GM23248 (cell line): ENCODE results near the gene BCL7A. TPM values are rescaled to one million over a fixed set of nuclear protein-coding genes. Genes with fewer than 3 reads are reported as not detected.

ENCODE experiments used
- DNase-seq: peaks from one replicate; pipeline ENCODE4 v3.0.0-alpha.2; 2015
- H2AFZ ChIP-seq: fragments of 200-600 bp; sonication (generic); 2 replicates; pipeline ENCODE4 v1.6.1; 2016; ENCODE audit warnings: antibody characterized with exemption
- H3F3A ChIP-seq: fragments of 200-600 bp; sonication (generic); 2 replicates; pipeline ENCODE4 v1.6.1; 2016; ENCODE audit warnings: mild to moderate bottlenecking, antibody characterized with exemption, mixed run types; ENCODE audit not compliant: insufficient read depth
- H3K27ac ChIP-seq: fragments of 200-600 bp; sonication (generic); 2 replicates; pipeline ENCODE4 v1.5.1; 2016; ENCODE audit warnings: mild to moderate bottlenecking
- H3K27me3 ChIP-seq: fragments of 200-600 bp; sonication (generic); replicated peaks from 2 replicates; pipeline ENCODE4 v1.6.1; 2016; ENCODE audit warnings: mild to moderate bottlenecking; ENCODE audit not compliant: insufficient read depth
- H3K36me3 ChIP-seq: fragments of 200-600 bp; sonication (generic); 2 replicates; pipeline ENCODE4 v1.6.1; 2016; ENCODE audit warnings: low read depth, mild to moderate bottlenecking
- H3K4me1 ChIP-seq: fragments of 200-600 bp; sonication (generic); 2 replicates; pipeline ENCODE4 v1.6.1; 2016; ENCODE audit warnings: mild to moderate bottlenecking; ENCODE audit not compliant: insufficient read depth
- H3K4me2 ChIP-seq: fragments of 200-600 bp; sonication (generic); one replicate; pipeline ENCODE4 v1.6.1; 2016; ENCODE audit warnings: mild to moderate bottlenecking; ENCODE audit not compliant: unreplicated experiment
- H3K4me3 ChIP-seq: fragments of 200-600 bp; sonication (generic); 2 replicates; pipeline ENCODE4 v1.5.1; 2016; ENCODE audit warnings: mild to moderate bottlenecking
- H3K79me2 ChIP-seq: fragments of 200-600 bp; sonication (generic); 2 replicates; pipeline ENCODE4 v1.6.1; 2016; ENCODE audit warnings: mild to moderate bottlenecking; ENCODE audit not compliant: insufficient read depth
- H3K9ac ChIP-seq: fragments of 200-600 bp; sonication (generic); 2 replicates; pipeline ENCODE4 v1.6.1; 2016; ENCODE audit warnings: mild to moderate bottlenecking
- H3K9me2 ChIP-seq: fragments of 200-600 bp; sonication (generic); 2 replicates; pipeline ENCODE4 v1.6.1; 2016; ENCODE audit warnings: mixed run types, mild to moderate bottlenecking, moderate library complexity; ENCODE audit not compliant: insufficient read depth
- H3K9me3 ChIP-seq: fragments of 200-600 bp; sonication (generic); one replicate; pipeline ENCODE4 v1.6.1; 2017; ENCODE audit warnings: low read depth
- H4K20me1 ChIP-seq: fragments of 200-600 bp; sonication (generic); 2 replicates; pipeline ENCODE4 v1.6.0; 2016; ENCODE audit not compliant: insufficient read depth
- EZH2 ChIP-seq: fragments of 200-600 bp; sonication (generic); IDR thresholded peaks from 2 replicates; pipeline ENCODE4 v1.6.1; 2018; ENCODE audit warnings: antibody characterized with exemption, mild to moderate bottlenecking; ENCODE audit not compliant: insufficient read depth, poor library complexity, severe bottlenecking
- EZH2phosphoT487 ChIP-seq: fragments of 200-600 bp; sonication (generic); IDR thresholded peaks from 2 replicates; pipeline ENCODE4 v1.6.1; 2018; ENCODE audit warnings: antibody characterized with exemption, moderate library complexity, mild to moderate bottlenecking, low read depth; ENCODE audit not compliant: insufficient read depth
- WGBS, 2 experiments: methylation state at CpG; one replicate each; pipeline ENCODE4 v1.1.6; 2015 to 2017; ENCODE audit warnings: low lambda C conversion rate in 2 of 2, low coverage in 1 of 2; ENCODE audit errors: missing lambda C conversion rate in 2 of 2; 5-methylcytosine and 5-hydroxymethylcytosine counted together
- in situ Hi-C: fragments of 300-500 bp; cut with MboI; formaldehyde crosslinking; loops from 2 replicates; pipeline ENCODE4 v1.15.0; 2020
- polyA plus RNA-seq: library from polyadenylated mRNA; unstranded; fragments of >200 nt; fragmentation: Nextera tagmentation; extraction: Ambion mirVana; gene quantifications from 2 replicates; pipeline ENCODE4 v1.2.1, GENCODE V29; 2016
- total RNA-seq: library from RNA; depleted of rRNA; stranded (reverse); fragments of >200 nt; shearing (Covaris generic); gene quantifications from 2 replicates; pipeline ENCODE4 v1.2.3, GENCODE V29; 2014

The BCL7A gene
- total and polyA plus RNA-seq, 2 experiments from 2014 or later: 2.7 to 4.2 TPM

DNA sequence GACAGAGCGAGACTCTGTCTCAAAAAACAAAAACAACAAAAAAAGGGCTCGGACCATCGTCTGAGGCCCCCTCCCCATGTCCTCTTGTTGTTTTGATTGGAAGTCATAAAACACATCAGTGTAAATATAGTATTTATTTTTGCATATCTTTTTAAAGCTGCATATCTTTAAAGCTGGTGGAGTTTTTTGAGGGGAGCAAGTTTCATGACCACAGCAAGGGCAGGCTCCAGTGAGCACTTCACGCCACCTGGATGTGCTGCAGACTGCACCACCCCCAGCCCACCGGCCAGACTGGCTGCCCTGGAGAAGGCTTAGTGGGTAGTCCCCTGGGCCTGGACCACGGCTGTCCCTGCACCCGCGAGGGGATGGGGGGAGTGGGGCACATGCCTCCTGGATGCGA, 11.9 kb upstream of the BCL7A start:
- in situ Hi-C loops: no loop called here
- 67 to 87% methylated on average over 6 to 9 of the region's 9 CpGs for WGBS, 2 experiments
- no peak for DNase-seq

DNA sequence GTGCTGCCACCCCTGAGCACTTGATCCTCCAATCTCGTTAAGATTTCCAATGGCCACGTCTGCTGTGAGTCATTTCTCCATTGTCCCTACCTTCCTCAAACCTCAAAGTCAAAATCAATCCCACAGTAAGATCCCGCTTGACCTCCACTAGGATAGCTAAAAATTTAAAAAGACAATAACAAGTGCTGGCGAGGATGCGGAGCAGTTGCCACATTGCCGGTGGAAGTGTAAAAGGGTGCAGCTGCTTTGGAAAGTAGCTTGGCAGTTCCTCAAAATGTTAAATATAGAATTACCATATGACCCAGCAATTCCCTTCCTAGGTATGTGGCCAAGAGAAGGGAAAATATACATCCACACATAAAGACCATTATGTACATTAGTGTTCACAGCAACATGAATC, 9.5 kb upstream of the BCL7A start:
- Histone ChIP-seq H3K79me2 (no peaks in the 10 kb centered on the region), H3K9me2 (no peaks in the 10 kb centered on the region), H3K27ac (no peak overlapping the region), H3K4me3 (no peak overlapping the region), H3K9ac (no peak overlapping the region), H3K9me3 (no peaks in the 10 kb centered on the region), H2AFZ (no peak overlapping the region), H3K4me1 (no peaks in the 10 kb centered on the region), H3F3A (no peaks in the 10 kb centered on the region), H3K27me3 (no peaks in the 10 kb centered on the region), H3K36me3 (no peaks in the 10 kb centered on the region), H3K4me2 (no peak overlapping the region), H4K20me1 (no peaks in the 10 kb centered on the region)
- 93 to 95% methylated on average over 6 of the region's 6 CpGs for WGBS, 2 experiments
- no peak for DNase-seq
- TF ChIP-seq EZH2phosphoT487: no peak
- TF ChIP-seq EZH2: no peak
- in situ Hi-C loops: no loop called here

More for the DNA sequence above, 11.9 kb upstream of the BCL7A start:
- no peak overlapping the region for H3K4me3 ChIP-seq
- no peaks in the 10 kb centered on the region for H3K36me3 ChIP-seq
- no peaks in the 10 kb centered on the region for H3F3A ChIP-seq
- TF ChIP-seq EZH2phosphoT487: no peak
- no peak for TF ChIP-seq EZH2
- H3K79me2 ChIP-seq: no peaks in the 10 kb centered on the region
- no peak overlapping the region for H3K4me2 ChIP-seq
- H3K27ac ChIP-seq: no peak overlapping the region
- no peak overlapping the region for H2AFZ ChIP-seq
- no peaks in the 10 kb centered on the region for H3K9me3 ChIP-seq
- H3K9ac ChIP-seq: no peak overlapping the region
- H3K9me2 ChIP-seq: no peaks in the 10 kb centered on the region
- no peaks in the 10 kb centered on the region for H3K27me3 ChIP-seq
- no peaks in the 10 kb centered on the region for H4K20me1 ChIP-seq
- no peaks in the 10 kb centered on the region for H3K4me1 ChIP-seq

DNA sequence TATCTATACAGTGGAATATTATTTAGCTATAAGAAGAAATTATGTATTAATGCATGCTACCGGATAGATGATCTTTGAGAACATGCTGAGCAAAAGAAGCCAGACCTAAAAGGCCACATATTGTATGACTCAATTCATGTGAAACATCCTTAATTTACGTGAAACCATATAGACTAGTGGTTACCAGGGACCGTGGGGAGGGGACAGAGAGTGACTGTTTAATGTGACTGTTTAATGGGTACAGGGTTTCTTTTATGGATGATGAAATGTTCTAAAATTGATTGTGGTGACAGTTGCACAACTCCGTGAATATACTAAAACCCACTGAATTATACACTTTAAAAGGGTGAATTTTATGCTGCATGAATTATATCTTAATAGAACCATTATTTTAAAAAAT, 8.5 kb upstream of the BCL7A start:
- Histone ChIP-seq H3K27ac (no peak overlapping the region), H4K20me1 (no peaks in the 10 kb centered on the region), H3K4me2 (no peak overlapping the region), H3K36me3 (no peaks in the 10 kb centered on the region), H3K4me3 (no peak overlapping the region), H3K4me1 (no peaks in the 10 kb centered on the region), H3K9me2 (no peaks in the 10 kb centered on the region), H3K79me2 (no peaks in the 10 kb centered on the region), H3K27me3 (no peaks in the 10 kb centered on the region), H3K9me3 (no peaks in the 10 kb centered on the region), H3F3A (no peaks in the 10 kb centered on the region), H3K9ac (no peak overlapping the region), H2AFZ (no peak overlapping the region)
- no peak for TF ChIP-seq EZH2phosphoT487
- no peak for TF ChIP-seq EZH2
- in situ Hi-C loops: no loop called here
- WGBS, 2 experiments: 89 to 93% methylated on average over 4 of the region's 4 CpGs
- no peak for DNase-seq

DNA sequence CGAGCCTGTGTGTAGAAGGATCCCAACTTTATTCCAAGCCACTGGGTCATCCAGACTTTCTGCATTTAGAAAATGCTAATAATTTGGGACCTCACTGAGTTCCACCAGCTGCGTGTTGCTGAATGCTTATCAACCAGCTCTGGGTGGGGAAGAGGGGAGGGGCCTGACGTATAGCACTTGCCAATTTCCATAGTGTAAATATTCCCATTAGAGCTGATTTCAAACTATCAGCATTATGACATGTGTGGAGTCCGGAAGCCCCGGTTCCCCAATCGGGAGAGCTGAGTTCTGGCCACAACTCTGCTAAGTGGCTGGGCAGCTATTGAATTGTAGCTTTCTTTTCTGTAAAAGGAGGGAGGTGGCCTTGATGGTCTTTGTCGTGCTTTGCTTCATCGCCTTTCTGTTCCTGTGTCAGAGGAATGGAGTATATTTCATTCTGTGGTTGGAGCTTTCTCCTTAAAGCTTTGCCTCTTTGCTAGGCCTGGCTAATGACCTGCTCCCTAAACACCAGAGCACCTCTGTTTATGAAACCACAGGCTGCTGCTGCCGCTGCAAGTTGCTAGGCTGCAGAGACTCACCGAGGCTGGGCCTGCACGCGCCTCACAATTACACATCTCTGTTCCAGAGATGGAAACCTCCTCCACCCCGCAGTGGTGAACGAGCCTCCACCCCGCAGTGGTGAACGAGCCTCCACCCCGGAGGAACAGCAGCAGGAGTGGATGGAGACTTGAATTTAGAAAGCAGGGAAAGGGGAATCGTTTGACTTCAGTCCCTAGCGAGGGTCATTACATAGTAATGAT, 7.7 kb upstream of the BCL7A start:
- H3K79me2 ChIP-seq: no peaks in the 10 kb centered on the region
- no peak overlapping the region for H3K4me3 ChIP-seq
- H3K36me3 ChIP-seq: no peaks in the 10 kb centered on the region
- no peak for TF ChIP-seq EZH2phosphoT487
- TF ChIP-seq EZH2: no peak
- no peaks in the 10 kb centered on the region for H4K20me1 ChIP-seq
- no peak for DNase-seq
- WGBS, 2 experiments: 88 to 91% methylated on average over 19 of the region's 19 CpGs
- H3K4me1 ChIP-seq: no peaks in the 10 kb centered on the region
- in situ Hi-C loops: no loop called here
- no peak overlapping the region for H3K27ac ChIP-seq
- H3K9me2 ChIP-seq: no peaks in the 10 kb centered on the region
- no peaks in the 10 kb centered on the region for H3K9me3 ChIP-seq
- H3K27me3 ChIP-seq: no peaks in the 10 kb centered on the region
- H3F3A ChIP-seq: no peaks in the 10 kb centered on the region
- no peak overlapping the region for H3K9ac ChIP-seq
- no peak overlapping the region for H2AFZ ChIP-seq
- no peak overlapping the region for H3K4me2 ChIP-seq

DNA sequence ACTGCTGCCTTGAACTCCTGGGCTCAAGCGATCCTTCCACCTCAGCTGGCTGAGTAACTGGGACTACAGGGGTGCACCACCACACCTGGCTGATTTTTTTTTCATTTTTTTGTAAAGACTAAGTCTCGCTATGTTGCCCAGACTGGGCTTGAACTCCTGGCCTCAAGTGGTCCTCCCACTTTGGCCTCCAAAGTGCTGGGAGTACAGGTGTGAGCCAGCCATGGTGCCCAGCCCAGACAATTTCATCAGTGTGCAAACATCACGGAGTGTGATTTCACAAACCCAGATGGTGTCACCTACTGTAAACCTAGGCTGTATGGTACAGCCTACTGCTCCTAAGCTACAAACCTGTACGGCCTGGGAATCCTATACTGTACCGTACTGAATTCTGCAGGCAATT, 6.9 kb upstream of the BCL7A start:
- H3K9me2 ChIP-seq: no peaks in the 10 kb centered on the region
- 98 to 100% methylated on average over 5 of the region's 5 CpGs for WGBS, 2 experiments
- no peaks in the 10 kb centered on the region for H3F3A ChIP-seq
- H3K9ac ChIP-seq: no peak overlapping the region
- H3K27me3 ChIP-seq: no peaks in the 10 kb centered on the region
- no peaks in the 10 kb centered on the region for H3K9me3 ChIP-seq
- H3K4me3 ChIP-seq: no peak overlapping the region
- no peak overlapping the region for H3K4me2 ChIP-seq
- H4K20me1 ChIP-seq: no peaks in the 10 kb centered on the region
- no peak overlapping the region for H3K27ac ChIP-seq
- in situ Hi-C loops: no loop called here
- TF ChIP-seq EZH2 (no peak), EZH2phosphoT487 (no peak)
- DNase-seq: no peak
- H3K79me2 ChIP-seq: no peaks in the 10 kb centered on the region
- no peaks in the 10 kb centered on the region for H3K4me1 ChIP-seq
- no peaks in the 10 kb centered on the region for H3K36me3 ChIP-seq
- H2AFZ ChIP-seq: no peak overlapping the region
